ENCODE measurements around the gene EIPR1.

DNA sequence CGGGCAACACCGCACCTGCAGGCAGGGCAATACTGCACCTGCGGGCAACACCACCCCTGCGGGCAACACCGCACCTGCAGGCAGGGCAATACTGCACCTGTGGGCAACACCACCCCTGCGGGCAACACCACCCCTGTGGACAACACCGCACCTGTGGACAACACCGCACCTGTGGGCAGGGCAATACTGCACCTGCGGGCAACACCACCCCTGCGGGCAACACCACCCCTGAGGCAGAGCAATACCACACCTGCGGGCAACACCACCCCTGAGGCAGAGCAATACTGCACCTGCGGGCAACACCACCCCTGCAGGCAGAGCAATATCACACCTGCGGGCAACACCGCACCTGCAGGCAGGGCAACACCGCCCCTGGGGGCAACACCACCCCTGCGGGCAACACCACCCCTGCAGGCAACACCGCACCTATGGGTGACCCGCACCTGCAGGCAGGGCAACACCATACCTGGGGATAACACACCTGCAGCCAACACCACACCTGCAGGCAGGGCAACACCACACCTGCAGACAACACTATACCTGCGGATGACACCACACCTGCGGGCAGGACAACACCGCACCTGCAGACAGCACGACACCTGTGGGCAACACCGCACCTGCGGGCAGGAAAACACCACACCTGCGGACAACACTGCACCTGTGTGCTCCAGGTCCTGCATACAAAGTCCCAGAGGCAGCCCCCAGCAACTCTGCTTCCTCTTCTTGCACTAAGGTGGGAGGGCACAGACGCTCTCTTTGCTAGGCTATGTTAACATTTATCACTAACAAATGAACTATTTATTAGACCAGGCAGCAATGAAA lies 57.7 kb downstream of the EIPR1 start:
- TF ChIP-seq, protein P1, sequence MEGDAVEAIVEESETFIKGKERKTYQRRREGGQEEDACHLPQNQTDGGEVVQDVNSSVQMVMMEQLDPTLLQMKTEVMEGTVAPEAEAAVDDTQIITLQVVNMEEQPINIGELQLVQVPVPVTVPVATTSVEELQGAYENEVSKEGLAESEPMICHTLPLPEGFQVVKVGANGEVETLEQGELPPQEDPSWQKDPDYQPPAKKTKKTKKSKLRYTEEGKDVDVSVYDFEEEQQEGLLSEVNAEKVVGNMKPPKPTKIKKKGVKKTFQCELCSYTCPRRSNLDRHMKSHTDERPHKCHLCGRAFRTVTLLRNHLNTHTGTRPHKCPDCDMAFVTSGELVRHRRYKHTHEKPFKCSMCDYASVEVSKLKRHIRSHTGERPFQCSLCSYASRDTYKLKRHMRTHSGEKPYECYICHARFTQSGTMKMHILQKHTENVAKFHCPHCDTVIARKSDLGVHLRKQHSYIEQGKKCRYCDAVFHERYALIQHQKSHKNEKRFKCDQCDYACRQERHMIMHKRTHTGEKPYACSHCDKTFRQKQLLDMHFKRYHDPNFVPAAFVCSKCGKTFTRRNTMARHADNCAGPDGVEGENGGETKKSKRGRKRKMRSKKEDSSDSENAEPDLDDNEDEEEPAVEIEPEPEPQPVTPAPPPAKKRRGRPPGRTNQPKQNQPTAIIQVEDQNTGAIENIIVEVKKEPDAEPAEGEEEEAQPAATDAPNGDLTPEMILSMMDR (IDR thresholded peaks at IDR 0.05): no peak
- TF ChIP-seq EP300 (IDR thresholded peaks at IDR 0.05): no peak

Measured in esophagus muscularis mucosa (tissue), 3 donors.